ENCODE results near the gene SYNE2. TPM values are rescaled to one million over a fixed set of nuclear protein-coding genes. Genes with fewer than 3 reads are reported as not detected.

SYNE2 gene
- total RNA-seq, 2 donors from 2014 or later = 104 to 390 TPM

GRCh38 chr14:63895510-63895909, 42.7 kb downstream of the SYNE2 start:
- TF ChIP-seq POLR2AphosphoS5 (IDR thresholded peaks at IDR 0.05) (no peak), POLR2A (IDR thresholded peaks at IDR 0.05) (no peak), CTCF (IDR thresholded peaks at IDR 0.05) (no peak)
- Histone ChIP-seq H3K9me3 (no peaks in the 10 kb centered on the region), H3K27me3 (replicated peaks; ENCODE audit: insufficient read depth) (no peaks in the 10 kb centered on the region), H3K27ac (peak overlapping the region; percentile 3 to 37), H3K4me1 (replicated peaks) (no peaks in the 10 kb centered on the region), H3K36me3 (no peaks in the 10 kb centered on the region), H3K4me3 (no peak overlapping the region)
- DNase-seq (ENCODE audit: low spot score) = no peak
- intact Hi-C loops (cut with DNase I) = loop anchor here (2.0 kb wide), 1 partner anchor 43 kb away; the partner anchor contains the start of gene SYNE2

GRCh38 chr14:63896278-63896720, 43.5 kb downstream of the SYNE2 start:
- Histone ChIP-seq H3K9me3 (no peaks in the 10 kb centered on the region), H3K4me3 (no peak overlapping the region), H3K27me3 (replicated peaks; ENCODE audit: insufficient read depth) (no peaks in the 10 kb centered on the region), H3K27ac (peak overlapping the region; percentile 3 to 37), H3K36me3 (no peaks in the 10 kb centered on the region), H3K4me1 (replicated peaks) (no peaks in the 10 kb centered on the region)
- 22% methylated on average over 4 of the region's 4 CpGs for WGBS
- intact Hi-C loops (cut with DNase I) = no loop called here
- peak; percentile 79 for DNase-seq (ENCODE audit: low spot score)
- TF ChIP-seq POLR2AphosphoS5 (IDR thresholded peaks at IDR 0.05) (peak; percentile 79), POLR2A (IDR thresholded peaks at IDR 0.05) (no peak), CTCF (IDR thresholded peaks at IDR 0.05) (no peak)

GRCh38 chr14:63897721-63898163, 44.9 kb downstream of the SYNE2 start:
- Histone ChIP-seq H3K9me3 (no peaks in the 10 kb centered on the region), H3K27ac (no peak overlapping the region), H3K36me3 (no peaks in the 10 kb centered on the region), H3K4me1 (replicated peaks) (no peaks in the 10 kb centered on the region), H3K27me3 (replicated peaks; ENCODE audit: insufficient read depth) (no peaks in the 10 kb centered on the region), H3K4me3 (no peak overlapping the region)
- TF ChIP-seq POLR2AphosphoS5 (IDR thresholded peaks at IDR 0.05) (no peak), CTCF (IDR thresholded peaks at IDR 0.05) (no peak), POLR2A (IDR thresholded peaks at IDR 0.05) (no peak)
- no peak for DNase-seq (ENCODE audit: low spot score)
- 87% methylated on average over 4 of the region's 4 CpGs for WGBS
- intact Hi-C loops (cut with DNase I) = no loop called here

GRCh38 chr14:63899953-63900352, 47.1 kb downstream of the SYNE2 start:
- Histone ChIP-seq H3K27me3 (replicated peaks; ENCODE audit: insufficient read depth) (no peaks in the 10 kb centered on the region), H3K4me1 (replicated peaks) (no peaks in the 10 kb centered on the region), H3K36me3 (no peaks in the 10 kb centered on the region), H3K27ac (no peak overlapping the region), H3K4me3 (no peak overlapping the region), H3K9me3 (no peaks in the 10 kb centered on the region)
- 93% methylated on average over 2 of the region's 2 CpGs for WGBS
- DNase-seq (ENCODE audit: low spot score) = no peak
- intact Hi-C loops (cut with DNase I) = no loop called here
- TF ChIP-seq CTCF (IDR thresholded peaks at IDR 0.05) = no peak
- TF ChIP-seq POLR2A (IDR thresholded peaks at IDR 0.05) = no peak
- TF ChIP-seq POLR2AphosphoS5 (IDR thresholded peaks at IDR 0.05) = no peak

GRCh38 chr14:63901434-63902085, 48.8 kb downstream of the SYNE2 start:
- no peaks in the 10 kb centered on the region for H3K36me3 ChIP-seq
- H3K27ac ChIP-seq = no peak overlapping the region
- H3K9me3 ChIP-seq = no peaks in the 10 kb centered on the region
- intact Hi-C loops (cut with DNase I) = no loop called here
- H3K27me3 ChIP-seq (replicated peaks; ENCODE audit: insufficient read depth) = no peaks in the 10 kb centered on the region
- no peak overlapping the region for H3K4me3 ChIP-seq
- no peaks in the 10 kb centered on the region for H3K4me1 ChIP-seq (replicated peaks)
- 93% methylated on average over 5 of the region's 5 CpGs for WGBS
- TF ChIP-seq POLR2AphosphoS5 (IDR thresholded peaks at IDR 0.05) = no peak
- DNase-seq (ENCODE audit: low spot score) = no peak

All from prostate gland (tissue), 2 donors.